LHCN-M2 (cell line): Measurements from ENCODE around the gene TNRC6C. TPM values are rescaled to one million over a fixed set of nuclear protein-coding genes. Genes with fewer than 3 reads are reported as not detected.
"Not testable (repeated sequence)": the region's sequence is repeated elsewhere in the genome, so short reads cannot be mapped to it uniquely, and the experiment has no call there.

Source experiments
- DNase-seq: peaks from one replicate; pipeline ENCODE4 v3.0.0-alpha.2; 2012; ENCODE audit warnings: low read depth
- total RNA-seq: library from RNA; depleted of rRNA; stranded (reverse); fragments of >200 nt; gene quantifications from 2 replicates; pipeline ENCODE4 v1.2.3, GENCODE V29; 2014

Gene TNRC6C
- total RNA-seq, 1 experiment from 2014 or later = 2.4 TPM

DNA sequence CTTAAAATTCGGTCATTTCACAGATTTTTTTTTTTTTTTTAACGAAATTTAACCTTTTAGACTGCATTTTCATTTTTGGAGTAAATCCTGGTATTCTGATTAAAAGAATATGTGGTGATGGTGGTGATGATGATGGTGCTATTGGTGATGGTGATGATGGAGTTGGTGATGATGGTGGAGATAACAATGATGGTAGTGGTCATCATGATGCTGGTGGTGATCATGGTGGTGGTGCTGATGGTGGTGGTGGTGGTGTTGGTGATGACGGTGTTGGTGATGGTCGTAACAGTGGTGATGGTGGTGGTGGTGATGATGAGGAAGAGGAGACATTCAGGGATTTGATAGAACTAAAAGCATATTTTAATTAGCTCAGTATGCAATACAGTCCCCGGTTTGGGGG, 84.0 kb downstream of the TNRC6C start:
- no peak for DNase-seq

DNA sequence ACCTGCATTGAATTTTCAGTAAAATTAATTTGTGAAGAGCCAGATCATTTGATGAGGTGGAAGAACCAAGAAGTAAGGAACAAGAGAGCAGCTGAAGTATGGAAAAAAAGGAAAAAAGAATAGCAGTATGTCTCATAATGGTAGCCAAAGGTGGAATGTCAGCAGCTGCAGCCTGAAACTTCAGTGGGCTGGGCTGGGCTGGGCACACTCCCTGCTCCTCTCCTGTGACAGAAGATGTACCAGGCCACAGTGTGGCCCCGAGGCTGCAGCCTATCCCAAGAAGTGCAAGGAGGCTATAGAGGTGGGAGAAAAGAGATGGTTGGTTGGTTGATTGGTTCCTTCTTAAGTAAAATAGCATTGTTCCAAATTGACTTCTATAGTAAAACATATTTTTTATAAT, 84.5 kb downstream of the TNRC6C start:
- no peak for DNase-seq

DNA sequence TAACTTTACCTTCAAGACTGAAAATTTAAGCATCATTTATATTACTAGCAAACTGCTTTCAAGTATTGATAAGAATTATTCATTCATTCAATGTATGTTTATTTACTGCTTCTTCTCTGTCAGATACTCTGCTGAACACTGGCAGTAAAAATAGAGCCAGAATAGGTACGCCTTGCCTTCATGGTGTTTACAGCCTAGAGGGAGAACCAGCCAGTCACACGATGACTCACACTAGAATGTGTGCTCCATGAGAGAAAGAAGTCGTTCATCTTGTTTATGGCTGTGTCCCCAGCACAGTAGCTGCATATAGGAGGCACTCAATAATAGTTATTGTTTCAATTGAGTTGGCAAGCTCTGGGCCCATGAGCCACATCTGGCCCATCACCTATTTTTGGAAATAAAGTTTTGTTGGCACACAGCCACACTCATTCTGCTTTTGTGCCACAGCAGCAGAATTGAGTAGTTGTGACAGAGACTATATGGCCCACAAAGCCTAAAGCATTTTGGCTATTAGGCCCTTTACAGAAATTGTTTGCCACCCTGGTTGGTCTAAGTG, 85.9 kb downstream of the TNRC6C start:
- no peak for DNase-seq

DNA sequence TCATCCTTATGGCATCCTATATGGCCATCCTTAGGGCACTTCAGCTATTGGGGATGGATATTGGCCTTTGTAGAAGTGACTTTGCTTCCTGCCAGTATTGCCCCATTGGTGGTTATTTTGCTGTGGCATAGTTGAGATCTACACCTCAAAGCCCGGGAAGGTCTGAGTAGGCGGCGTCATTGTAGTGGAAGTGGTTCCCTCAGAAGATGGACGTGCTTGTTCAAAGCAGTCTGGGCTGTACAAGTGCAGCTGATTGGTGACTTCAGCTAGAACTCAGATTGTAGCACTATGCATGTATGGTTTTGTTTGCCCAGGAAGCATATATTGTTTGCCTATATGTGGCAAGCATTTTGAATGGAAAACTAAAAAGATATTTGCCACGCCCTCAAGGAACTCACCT, 86.8 kb downstream of the TNRC6C start:
- no peak for DNase-seq

DNA sequence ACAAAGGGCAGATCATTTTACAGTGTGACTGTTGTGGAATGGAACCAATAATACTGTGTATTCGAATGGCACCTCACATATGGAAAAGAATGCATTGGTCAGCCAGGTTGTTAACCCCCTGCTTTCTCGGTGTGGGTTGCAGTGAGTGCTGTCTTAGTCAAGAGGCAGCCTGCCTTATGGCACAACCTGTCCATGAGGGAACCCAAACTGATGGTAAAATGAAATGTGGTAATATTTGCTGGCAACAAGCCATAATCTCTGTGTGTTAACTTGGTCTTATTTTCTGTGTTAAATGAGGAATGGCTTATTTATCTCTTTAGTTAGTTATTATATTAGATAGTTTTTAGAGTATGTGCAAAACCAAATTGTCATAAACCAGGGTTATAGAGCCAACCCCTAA, 88.4 kb downstream of the TNRC6C start:
- DNase-seq = no peak

DNA sequence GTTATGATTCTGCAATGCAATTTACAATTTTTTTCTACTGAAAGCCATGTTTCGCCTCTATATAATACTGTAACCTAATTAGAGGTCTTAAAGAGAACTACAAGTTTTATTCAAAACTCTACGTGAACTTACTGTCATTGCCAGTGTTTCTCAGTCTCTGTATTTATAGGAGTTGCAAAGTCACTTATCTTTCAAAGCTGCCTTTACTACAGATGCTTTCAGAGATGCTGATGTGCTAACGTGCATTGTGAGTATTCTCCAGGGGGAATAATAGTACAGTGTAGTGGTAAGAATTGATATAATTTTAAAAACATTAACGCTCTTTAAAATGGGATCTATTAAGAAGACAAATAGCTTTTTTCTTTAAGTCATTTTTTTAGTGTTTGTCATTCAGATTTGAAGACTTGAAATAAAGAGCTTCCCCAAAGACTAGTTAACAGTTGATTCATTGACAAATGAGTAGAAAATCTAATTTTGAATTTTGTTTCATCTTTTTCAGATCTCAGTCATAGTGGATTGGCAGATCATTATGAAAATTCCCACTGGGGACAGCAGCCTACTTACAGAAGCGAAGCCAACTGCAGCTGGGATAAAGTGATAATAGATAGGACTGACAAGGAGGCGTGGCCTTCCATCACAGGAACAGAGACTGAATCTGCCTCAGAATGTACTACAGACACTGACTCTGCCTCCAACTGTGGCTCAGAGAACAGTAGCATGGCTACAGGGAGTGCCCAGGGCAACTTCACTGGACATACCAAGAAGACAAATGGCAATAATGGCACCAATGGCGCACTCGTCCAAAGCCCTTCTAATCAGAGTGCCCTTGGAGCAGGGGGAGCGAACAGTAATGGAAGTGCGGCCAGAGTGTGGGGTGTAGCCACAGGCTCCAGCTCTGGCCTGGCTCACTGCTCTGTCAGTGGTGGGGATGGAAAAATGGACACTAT, 90.1 kb downstream of the TNRC6C start:
- DNase-seq = no peak

DNA sequence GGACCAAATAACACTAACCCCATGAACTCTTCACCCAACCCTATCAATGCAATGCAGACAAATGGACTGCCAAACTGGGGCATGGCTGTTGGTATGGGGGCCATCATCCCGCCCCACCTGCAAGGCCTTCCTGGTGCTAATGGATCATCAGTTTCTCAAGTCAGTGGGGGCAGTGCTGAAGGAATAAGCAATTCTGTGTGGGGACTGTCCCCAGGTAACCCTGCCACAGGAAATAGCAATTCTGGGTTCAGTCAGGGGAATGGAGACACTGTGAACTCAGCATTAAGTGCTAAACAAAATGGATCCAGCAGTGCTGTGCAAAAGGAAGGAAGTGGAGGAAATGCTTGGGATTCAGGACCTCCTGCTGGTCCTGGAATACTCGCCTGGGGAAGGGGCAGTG, 91.1 kb downstream of the TNRC6C start:
- no peak for DNase-seq

DNA sequence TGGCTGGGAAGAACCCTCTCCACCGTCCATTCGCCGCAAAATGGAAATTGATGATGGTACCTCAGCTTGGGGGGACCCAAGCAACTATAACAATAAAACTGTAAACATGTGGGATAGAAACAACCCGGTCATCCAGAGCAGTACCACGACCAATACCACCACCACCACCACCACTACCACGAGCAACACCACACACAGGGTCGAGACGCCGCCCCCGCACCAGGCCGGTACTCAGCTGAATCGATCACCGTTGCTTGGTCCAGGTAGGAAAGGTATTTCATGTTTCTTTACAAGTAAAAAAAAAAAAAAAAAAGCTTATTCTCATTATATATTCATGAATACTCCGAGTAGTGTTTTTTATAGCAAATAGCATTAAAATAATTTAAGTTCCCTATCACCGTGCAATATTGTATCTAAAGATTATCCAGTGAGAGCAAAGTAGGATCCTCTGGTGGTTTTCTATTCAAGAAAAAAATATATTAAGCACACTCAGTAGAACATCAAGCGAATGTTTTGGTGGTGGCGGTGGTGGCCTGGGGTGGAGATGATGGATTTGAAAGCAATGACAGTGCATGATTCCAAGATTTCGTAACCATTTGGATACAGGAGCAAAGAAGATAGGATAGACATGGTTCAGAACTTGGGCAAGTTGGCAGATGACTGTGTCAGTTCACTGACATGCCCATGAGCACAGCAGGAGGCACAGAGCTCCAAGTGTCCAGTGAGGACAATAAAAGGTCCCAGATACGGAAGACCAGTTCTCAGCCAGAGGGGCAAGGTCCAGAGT, 92.9 kb downstream of the TNRC6C start:
- DNase-seq = no peak

DNA sequence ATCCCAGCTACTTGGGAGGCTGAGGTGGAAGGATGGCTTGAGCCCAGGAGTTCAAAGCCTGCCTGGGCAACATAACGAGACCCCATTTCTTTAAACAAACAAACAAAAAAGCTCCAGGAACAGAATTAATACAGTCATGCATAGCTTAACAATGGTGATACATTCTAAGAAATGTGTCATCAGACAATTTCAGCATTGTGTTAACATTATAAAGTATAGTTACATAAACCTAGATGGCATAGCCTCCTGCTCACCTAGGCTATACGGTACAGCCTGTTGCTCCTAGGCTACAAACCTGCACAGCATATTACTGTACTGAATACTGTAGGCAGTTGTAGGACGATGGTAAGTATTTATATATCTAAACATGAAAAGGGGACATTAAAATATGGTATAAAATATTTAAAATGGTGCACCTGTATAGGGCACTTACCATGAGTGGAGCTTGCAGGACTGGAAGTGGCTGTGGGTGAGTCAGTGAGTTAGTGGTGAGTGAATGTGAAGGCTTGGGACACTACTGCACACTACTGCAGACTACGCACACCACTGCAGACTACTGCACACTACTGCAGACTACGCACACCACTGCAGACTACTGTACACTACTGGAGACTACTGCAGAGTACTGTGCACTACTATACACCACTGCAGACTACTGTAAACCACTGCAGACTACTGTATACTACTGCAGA, 95.4 kb downstream of the TNRC6C start:
- DNase-seq = no peak

DNA sequence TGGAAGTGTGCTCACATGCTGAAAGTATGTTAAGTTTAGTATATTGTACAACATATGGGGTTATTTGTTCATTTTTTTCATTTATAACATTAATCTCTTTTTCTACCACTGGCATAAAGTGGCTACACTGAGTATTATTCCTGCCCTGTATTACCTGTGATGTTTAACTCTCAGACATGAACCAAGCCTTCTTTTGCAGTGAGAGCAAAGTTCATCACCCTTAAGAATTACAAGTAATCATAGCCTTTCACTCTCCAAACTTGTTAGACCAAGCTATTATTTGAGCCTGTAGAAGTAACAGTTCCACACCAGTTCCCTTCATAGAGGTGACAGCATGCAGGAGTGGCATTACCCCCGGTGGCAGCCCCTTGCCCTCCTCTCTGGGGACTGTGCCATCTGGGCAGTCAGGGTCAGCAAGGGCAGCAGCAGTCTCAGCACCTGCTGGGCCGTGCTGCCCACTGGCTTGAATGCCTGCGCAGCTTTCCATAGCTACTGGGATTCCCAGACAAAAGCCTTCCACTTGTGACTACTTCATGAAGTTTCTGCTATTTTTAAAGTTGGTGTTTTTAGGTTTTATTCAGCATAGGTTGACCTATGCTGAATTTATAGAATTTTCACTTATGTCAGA, 98.7 kb downstream of the TNRC6C start:
- no peak for DNase-seq

DNA sequence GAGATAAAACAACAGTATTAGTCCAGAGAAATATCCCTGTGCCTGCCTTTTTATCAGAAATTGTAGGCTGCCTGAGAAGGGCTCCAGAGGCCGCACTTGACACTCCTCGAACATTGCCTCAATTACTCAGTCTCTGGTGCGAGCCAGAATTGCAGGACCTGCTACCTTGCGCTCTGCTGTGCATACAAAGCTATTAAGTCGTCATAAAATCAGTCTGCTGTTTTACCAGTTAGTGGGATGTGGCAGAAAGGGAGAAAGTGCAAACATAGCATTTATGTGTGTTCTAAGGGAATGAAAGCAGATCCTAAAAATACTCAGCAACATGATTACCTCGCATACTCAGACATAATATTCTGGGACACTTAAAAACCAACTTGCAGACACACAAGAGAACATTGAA, 99.5 kb downstream of the TNRC6C start:
- DNase-seq = no peak

DNA sequence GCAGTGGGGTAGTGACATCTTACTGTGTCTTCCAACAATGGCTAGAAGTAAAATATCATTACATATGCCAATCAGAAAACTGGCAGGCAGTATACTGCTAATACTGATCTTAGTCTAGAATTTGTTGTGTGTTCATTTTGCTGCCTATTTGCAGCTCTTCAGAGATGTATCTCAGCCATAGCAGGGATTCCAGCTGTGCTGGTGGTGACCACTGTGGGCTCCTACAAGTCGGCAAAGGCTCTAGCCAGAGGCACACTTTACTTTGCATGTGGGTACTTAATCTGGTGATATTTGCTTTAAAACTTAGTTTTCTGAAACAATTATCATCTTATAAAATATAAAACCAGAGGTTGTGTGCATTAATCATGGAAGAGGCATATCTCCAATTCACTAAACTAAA, 100.1 kb downstream of the TNRC6C start:
- DNase-seq = no peak

DNA sequence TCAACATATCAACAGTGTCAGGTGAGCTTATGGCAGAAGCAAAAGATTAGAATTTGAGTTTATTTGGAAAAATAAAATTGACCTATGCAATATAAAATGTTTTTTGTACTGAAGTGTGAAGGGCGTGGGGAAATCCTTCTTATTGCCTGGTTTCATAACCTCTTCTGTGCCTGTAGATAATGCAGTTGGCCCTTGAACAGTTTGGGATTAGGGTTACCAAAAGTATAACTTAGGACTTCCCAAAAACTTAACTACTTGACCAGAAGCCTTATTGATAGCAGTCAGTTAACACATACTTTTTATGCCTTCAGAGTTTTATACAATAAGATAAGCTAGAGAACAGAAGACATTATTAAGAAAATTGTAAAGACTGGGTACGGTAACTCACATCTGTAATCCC, 104.1 kb downstream of the TNRC6C start:
- no peak for DNase-seq

DNA sequence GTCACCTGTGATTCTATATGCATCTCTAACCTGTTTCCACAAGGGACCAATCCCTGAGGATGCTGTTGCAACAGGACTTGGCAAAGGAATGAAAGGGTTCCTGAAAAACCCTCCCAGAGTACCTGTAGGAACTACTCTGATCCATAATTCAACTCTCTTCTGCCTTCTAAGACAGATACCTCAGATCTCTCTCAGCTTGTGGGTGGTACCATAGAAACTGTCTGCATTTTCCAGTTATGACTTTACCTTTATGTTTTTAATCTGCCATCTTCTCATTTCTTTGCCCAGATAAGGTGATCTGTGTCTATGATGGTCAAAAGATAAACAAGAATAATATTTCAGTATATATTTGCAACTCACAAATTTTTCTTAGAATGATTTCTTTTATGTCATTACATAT, 105.0 kb downstream of the TNRC6C start:
- no peak for DNase-seq

DNA sequence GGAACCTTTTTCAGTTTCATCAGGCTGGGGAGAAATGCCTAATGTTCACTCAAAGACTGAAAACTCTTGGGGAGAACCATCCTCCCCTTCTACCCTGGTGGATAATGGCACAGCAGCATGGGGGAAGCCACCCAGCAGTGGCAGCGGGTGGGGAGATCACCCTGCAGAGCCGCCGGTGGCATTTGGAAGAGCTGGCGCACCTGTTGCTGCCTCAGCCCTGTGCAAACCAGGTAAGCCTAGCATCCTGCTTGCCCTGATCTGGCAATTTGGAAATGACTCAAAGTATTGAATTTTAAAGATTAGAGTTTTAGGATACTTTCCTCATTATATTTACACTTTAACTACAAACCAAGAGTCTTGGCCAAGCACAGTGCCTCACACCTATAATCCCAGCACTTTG, 106.2 kb downstream of the TNRC6C start:
- DNase-seq = no peak

DNA sequence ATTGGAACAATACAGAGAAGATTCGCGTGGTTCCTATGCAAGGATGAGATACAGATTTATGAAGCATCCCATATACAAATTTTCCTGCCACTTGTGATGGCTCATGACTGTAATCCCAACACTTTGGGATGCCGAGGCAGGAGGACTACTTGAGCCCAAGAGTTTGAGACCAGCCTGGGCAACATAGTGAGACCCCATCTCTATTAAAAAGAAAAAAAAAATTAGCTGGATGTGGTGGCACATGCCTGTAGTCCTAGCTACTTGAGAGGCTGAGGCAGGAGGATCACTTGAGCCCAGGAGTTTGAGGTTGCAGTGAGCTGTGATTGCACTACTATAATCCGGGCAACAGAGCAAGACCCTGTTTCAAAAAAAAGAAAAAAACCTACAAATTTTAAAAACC, 108.5 kb downstream of the TNRC6C start:
- DNase-seq = not testable (repeated sequence)

DNA sequence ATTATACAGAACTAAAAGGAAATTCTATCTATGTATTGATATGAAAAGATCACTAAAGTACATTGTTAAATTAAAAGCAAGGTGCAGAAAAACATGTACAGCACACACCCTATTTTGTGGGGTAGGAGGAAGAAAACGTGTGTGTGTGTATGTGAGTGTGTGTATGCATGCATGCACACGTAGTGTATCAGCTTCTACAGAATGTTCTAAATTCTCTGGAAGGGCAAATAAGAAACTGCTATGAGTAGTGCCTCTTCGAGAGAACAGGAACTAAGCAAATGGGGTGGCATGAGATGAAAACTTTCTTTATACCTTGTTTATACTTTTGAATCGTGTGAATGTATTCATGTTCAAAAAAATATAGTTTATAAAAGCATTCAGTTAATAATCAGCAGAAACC, 111.2 kb downstream of the TNRC6C start:
- DNase-seq = no peak

DNA sequence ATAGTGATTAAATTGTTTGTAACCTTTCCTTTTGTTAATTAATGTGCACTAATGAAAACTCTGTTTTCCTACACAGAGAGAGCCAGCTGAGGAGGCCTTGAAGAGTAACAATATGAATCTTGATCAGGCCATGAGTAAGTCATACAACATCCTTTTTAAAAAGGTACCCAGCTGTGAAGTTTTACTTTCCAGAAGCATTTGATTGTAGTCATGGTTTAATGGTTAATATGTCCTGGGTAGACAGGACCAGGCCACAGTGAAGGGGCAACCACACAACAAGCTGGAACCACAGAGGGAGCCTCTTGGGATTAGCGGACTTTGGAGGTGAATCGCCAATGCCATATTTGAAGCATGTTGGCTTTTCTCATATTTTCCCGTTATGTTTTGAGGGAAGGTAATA, 114.5 kb downstream of the TNRC6C start:
- no peak for DNase-seq

DNA sequence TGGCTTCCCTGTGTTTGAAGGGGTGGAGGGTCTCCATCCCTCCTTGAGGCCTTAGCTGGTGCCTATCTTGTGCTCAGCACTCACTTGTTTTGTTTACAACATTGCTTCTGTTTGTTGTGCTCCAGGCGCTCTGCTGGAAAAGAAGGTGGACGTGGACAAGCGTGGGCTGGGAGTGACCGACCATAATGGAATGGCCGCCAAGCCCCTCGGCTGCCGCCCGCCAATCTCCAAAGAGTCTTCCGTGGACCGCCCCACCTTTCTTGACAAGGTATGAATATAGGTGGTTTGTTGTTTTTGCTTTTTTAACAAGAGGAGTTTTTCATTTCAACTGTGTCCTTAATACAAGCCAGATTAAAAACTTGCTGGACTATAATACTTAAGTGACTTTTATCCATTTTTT, 116.5 kb downstream of the TNRC6C start:
- no peak for DNase-seq

DNA sequence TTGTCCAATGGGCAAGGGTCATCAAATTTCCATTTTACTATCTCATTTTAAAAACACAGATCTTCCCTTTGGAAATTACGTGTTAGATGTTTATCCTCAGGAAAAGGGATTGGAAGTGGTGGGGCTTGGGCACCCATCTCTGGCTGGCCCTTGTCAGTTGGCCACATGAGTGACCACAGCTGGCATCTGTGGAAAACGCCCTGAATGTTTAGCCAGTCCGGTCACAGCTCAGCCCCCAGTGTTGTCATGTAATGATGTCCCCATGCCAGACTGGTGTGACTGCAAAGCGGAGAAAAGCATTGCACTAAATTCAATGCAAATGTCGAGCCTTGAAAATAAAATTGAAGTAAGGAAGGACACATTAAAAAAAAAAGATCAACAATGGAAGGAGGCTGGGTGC, 117.0 kb downstream of the TNRC6C start:
- no peak for DNase-seq

DNA sequence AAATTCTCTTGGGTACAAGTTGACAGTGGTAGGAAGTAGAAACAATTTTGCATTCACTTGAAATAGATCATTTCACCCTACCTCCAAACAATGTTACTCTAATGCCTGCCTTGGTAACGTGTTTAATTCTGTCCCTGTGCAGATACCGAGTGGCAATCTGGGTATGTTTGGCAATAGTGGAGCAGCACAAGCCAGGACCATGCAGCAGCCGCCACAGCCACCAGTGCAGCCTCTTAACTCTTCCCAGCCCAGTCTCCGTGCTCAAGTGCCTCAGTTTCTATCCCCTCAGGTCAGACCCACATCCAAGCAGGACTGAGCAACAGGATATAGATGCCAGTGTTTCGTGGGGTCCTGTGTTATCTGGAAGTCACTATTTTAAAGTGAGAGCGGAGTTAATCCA, 120.8 kb downstream of the TNRC6C start:
- no peak for DNase-seq
